Activated B cell treated with CpG ODN at 0.5 μM for 24 hours (primary cell): ENCODE measurements around the gene VWC2L. TPM values are rescaled to one million over a fixed set of nuclear protein-coding genes. Genes with fewer than 3 reads are reported as not detected.

Experiments
- ATAC-seq: fragments of 200-7000 bp; cut with Tn5 transposase; one replicate; pipeline ENCODE4 v1.10.0; 2021; ENCODE audit warnings: low read depth, mild to moderate bottlenecking, moderate library complexity
- CTCF ChIA-PET: fragments of 350-600 bp; sonication (Branson Sonifier 250); formaldehyde crosslinking; loops from one replicate; lab custom pipeline; 2021; ENCODE audit warnings: antibody characterized with exemption; lab: Charles Lee
- POLR2A ChIA-PET: fragments of 350-600 bp; sonication (Branson Sonifier 250); formaldehyde crosslinking; loops from one replicate; lab custom pipeline; 2021; ENCODE audit warnings: antibody characterized with exemption; lab: Charles Lee
- DNase-seq: peaks from one replicate; pipeline ENCODE4 v3.0.0; 2022
- H3K27ac Mint-ChIP-seq: one replicate; pipeline ENCODE4 v1.8.0; 2020; ENCODE audit warnings: mixed read lengths
- H3K27me3 Mint-ChIP-seq: one replicate; pipeline ENCODE4 v1.8.0; 2021; ENCODE audit warnings: mixed read lengths
- H3K36me3 Mint-ChIP-seq: one replicate; pipeline ENCODE4 v1.8.0; 2021; ENCODE audit warnings: low read depth, mixed read lengths
- H3K4me1 Mint-ChIP-seq: one replicate; pipeline ENCODE4 v1.8.0; 2021; ENCODE audit warnings: mixed read lengths
- H3K4me3 Mint-ChIP-seq: one replicate; pipeline ENCODE4 v1.8.0; 2020; ENCODE audit warnings: mild to moderate bottlenecking, mixed read lengths
- H3K9me3 Mint-ChIP-seq: one replicate; pipeline ENCODE4 v1.8.0; 2020; ENCODE audit warnings: mixed read lengths
- CTCF ChIP-seq: fragments of 200-600 bp; IDR thresholded peaks from one replicate; pipeline ENCODE4 v1.8.0; 2022; ENCODE audit warnings: antibody characterized with exemption, mild to moderate bottlenecking
- intact Hi-C: fragments of 100-400 bp; cut with micrococcal nuclease; formaldehyde crosslinking; loops from one replicate; pipeline ENCODE4 v1.15.1; 2024
- total RNA-seq: library from RNA; stranded (reverse); gene quantifications from 2 replicates; pipeline ENCODE4 v1.2.3, GENCODE V29; 2022

Gene VWC2L
- total RNA-seq, 1 donor from 2014 or later = not detected

DNA sequence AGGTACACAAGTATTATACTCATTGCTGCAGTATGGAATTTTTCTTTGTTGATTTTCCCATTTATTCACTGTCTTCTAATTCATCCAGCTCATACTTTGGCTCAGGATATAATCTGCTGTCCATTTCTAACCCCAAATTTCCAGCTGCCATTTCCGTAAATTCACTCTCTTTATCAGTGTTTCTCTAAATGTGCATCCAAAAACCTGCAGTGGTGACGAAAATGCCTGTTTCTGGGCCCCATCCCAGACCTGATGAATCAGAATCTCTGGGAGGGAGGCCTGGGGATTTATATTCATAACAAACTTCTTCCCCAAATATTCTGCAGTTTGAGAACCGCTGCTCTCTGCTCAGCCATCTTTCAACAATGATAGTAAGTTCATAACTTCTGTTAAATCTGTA, 86.6 kb downstream of the VWC2L start:
- no peak overlapping the region for H3K27ac Mint-ChIP-seq
- no peaks in the 10 kb centered on the region for H3K36me3 Mint-ChIP-seq
- DNase-seq (no peak), ATAC-seq (no peak)
- no peaks in the 10 kb centered on the region for H3K27me3 Mint-ChIP-seq
- no peak overlapping the region for H3K4me3 Mint-ChIP-seq
- intact Hi-C loops = no loop called here
- ChIA-PET POLR2A (no interaction called here), CTCF (no interaction called here)
- TF ChIP-seq CTCF = no peak
- H3K9me3 Mint-ChIP-seq = no peaks in the 10 kb centered on the region
- no peaks in the 10 kb centered on the region for H3K4me1 Mint-ChIP-seq

- POLR2A ChIA-PET = no interaction called here
- H3K27ac Mint-ChIP-seq = no peak overlapping the region
- no peak for DNase-seq
- no peaks in the 10 kb centered on the region for H3K36me3 Mint-ChIP-seq
- CTCF ChIA-PET = no interaction called here
- H3K27me3 Mint-ChIP-seq = no peaks in the 10 kb centered on the region
- no peaks in the 10 kb centered on the region for H3K4me1 Mint-ChIP-seq
- H3K4me3 Mint-ChIP-seq = no peak overlapping the region
- no peak for ATAC-seq
- no peak for TF ChIP-seq CTCF
- intact Hi-C loops = no loop called here
- H3K9me3 Mint-ChIP-seq = peaks cover 2% of the 10 kb centered on the region
Measured at GRCh38 chr2:214503568-214503967, 92.7 kb downstream of the VWC2L start.

DNA sequence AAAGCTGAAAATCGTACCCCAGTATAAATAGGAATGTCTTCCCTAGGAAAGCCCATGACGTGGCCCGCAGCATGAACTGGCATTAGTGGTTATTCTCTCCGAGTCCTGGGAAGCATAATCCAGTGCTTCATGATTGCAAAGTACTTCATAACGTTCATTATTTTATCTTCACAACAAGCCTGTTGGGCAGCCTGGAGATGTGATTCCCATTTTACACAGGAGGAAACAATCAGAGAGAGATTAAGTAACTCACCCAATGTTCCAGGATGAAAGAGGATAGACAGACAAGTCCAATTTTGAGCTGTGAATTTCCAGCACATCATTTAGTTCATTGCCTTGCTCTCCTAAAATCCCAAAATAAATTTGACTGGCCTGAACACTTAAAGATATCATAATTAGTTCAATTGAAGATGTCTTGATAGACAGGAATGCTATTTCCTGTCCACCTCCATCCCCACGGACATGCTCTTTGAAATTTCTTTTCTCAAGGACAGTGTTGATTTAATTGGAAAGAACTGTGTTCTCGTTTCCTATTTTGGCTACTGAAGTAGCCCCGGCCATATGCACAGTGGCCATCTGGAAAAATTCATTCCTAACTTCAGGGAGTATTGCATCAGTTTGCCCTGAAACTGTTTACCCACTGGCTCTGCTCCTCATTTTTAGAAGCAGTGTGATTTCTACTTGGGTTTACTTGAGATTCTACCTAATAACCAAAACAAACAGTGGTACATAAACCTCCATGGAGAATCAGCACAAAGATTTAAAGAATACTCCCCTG, 93.9 kb downstream of the VWC2L start:
- Mint-ChIP-seq H3K36me3 (no peaks in the 10 kb centered on the region), H3K9me3 (peaks cover 2% of the 10 kb centered on the region), H3K27ac (no peak overlapping the region), H3K27me3 (no peaks in the 10 kb centered on the region), H3K4me3 (no peak overlapping the region), H3K4me1 (no peaks in the 10 kb centered on the region)
- DNase-seq = no peak
- ChIA-PET POLR2A (no interaction called here), CTCF (no interaction called here)
- intact Hi-C loops = no loop called here
- ATAC-seq = no peak
- TF ChIP-seq CTCF = no peak

DNA sequence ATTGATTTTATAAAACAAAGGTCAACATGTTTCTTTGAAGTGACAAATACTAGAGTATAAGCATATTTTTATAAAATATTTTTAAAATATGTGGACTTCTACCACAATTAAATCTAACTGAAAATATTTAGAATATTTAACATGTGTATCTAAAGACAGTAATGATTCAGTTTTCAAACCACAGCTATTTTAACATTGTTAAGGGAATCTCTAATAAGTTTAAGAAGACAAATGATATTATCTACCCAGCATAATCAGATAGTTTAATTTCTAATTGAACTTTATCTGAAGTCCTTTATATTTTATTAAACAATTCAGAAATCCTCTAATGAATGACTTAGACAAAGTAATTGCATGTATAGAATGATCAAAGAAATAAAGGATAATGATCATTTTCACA, 96.2 kb downstream of the VWC2L start:
- CTCF ChIA-PET = no interaction called here
- Mint-ChIP-seq H3K9me3 (peaks cover 2% of the 10 kb centered on the region), H3K4me3 (no peak overlapping the region), H3K27ac (no peak overlapping the region), H3K4me1 (no peaks in the 10 kb centered on the region), H3K27me3 (no peaks in the 10 kb centered on the region), H3K36me3 (no peaks in the 10 kb centered on the region)
- no peak for DNase-seq
- ATAC-seq = no peak
- intact Hi-C loops = no loop called here
- POLR2A ChIA-PET = no interaction called here
- TF ChIP-seq CTCF = no peak

DNA sequence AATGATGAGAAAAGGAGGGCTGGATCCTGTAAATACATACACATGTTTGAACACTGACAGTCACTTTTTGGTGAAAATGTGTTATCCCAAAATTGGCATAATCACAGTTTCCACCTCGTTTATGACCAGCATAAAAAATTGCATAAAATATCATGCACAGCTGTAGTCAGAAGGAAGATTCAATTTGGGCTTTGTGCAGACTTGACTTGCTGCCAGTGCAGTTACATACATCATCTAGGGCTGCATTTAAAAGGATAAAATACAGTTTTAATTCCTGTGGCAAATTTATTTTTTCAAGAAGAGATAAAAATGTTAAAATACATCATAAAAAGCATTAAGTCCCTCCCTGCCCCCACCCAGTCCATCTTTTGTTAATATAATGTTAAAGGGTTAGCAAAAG, 103.8 kb downstream of the VWC2L start:
- Mint-ChIP-seq H3K4me1 (no peaks in the 10 kb centered on the region), H3K27ac (no peak overlapping the region), H3K4me3 (no peak overlapping the region), H3K27me3 (peaks cover 3% of the 10 kb centered on the region), H3K36me3 (no peaks in the 10 kb centered on the region), H3K9me3 (peaks cover 2% of the 10 kb centered on the region)
- no peak for DNase-seq
- CTCF ChIA-PET = no interaction called here
- no peak for TF ChIP-seq CTCF
- no peak for ATAC-seq
- POLR2A ChIA-PET = no interaction called here
- intact Hi-C loops = no loop called here
